Skeletal muscle tissue (tissue), 4 donors: ENCODE results near the gene MINAR1. TPM values are rescaled to one million over a fixed set of nuclear protein-coding genes. Genes with fewer than 3 reads are reported as not detected.
"Not testable (repeated sequence)": the region's sequence is repeated elsewhere in the genome, so short reads cannot be mapped to it uniquely, and the experiment has no call there.

Experiments
- H3K27ac ChIP-seq: one replicate; pipeline ENCODE4 v1.7.0; 2013; ENCODE audit warnings: mild to moderate bottlenecking, low read depth, low read length, inconsistent platforms
- H3K27me3 ChIP-seq, 3 donors: one replicate each; pipeline ENCODE4 v1.7.0; 2013; ENCODE audit warnings: low read length in 3 of 3; ENCODE audit not compliant: control insufficient read depth in 3 of 3, insufficient read depth in 3 of 3
- H3K36me3 ChIP-seq, 3 donors: one replicate each; pipeline ENCODE4 v1.7.0; 2013; ENCODE audit warnings: low read length in 3 of 3; ENCODE audit not compliant: control insufficient read depth in 3 of 3, insufficient read depth in 3 of 3
- H3K4me1 ChIP-seq, 3 donors: one replicate each; pipeline ENCODE4 v1.7.0; 2013; ENCODE audit warnings: low read length in 3 of 3, mild to moderate bottlenecking in 3 of 3; ENCODE audit not compliant: control insufficient read depth in 3 of 3, insufficient read depth in 3 of 3
- H3K4me3 ChIP-seq, 3 donors: one replicate each; pipeline ENCODE4 v1.7.0; 2013; ENCODE audit warnings: low read length in 3 of 3
- H3K9ac ChIP-seq, 3 donors: one replicate each; pipeline ENCODE4 v1.7.0; 2013; ENCODE audit warnings: low read length in 3 of 3, mild to moderate bottlenecking in 3 of 3, moderate library complexity in 2 of 3, low read depth in 1 of 3
- H3K9me3 ChIP-seq, 3 donors: one replicate each; pipeline ENCODE4 v1.7.0; 2013; ENCODE audit warnings: low read length in 3 of 3; ENCODE audit not compliant: control insufficient read depth in 3 of 3
- total RNA-seq: library from RNA; depleted of rRNA; stranded (reverse); fragments of >200 nt; gene quantifications from one replicate; pipeline ENCODE4 v1.2.3, GENCODE V29; 2014
- donor health status: Osteomylitis.

Gene MINAR1
- total RNA-seq, 1 donor from 2014 or later: 1.6 TPM

- Histone ChIP-seq H3K27ac (no peak overlapping the region), H3K4me3 (no peak overlapping the region), H3K9ac (no peak overlapping the region), H3K9me3 (no peaks in the 10 kb centered on the region), H3K27me3 (peaks cover 0 to 5% (median 5%) of the 10 kb centered on the region in 3 donors), H3K4me1 (no peaks in the 10 kb centered on the region), H3K36me3 (no peaks in the 10 kb centered on the region)
Observed at GRCh38 chr15:79406210-79406609, 25.9 kb upstream of the MINAR1 start.

DNA sequence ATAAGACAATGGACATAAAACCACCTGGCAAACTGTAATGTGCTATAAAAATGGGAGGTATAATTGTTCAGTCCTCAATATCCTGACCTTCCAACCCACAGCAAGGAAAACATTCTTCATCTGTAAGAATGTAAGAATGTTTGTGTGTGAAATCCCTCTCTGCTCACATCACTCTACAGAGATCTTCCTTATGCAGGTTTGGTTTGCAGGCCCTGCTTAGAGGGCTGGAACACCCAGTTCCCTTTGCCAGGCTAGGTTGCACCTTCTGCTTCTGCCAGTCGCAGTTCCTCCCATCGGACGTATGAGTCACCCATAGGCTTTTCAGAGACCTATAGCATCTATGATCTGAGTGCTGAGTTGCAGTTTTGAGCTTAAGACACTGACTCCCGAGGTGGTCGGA, 24.1 kb upstream of the MINAR1 start:
- Histone ChIP-seq H3K4me3 (no peak overlapping the region), H3K27ac (no peak overlapping the region), H3K4me1 (no peaks in the 10 kb centered on the region), H3K9ac (no peak overlapping the region), H3K36me3 (no peaks in the 10 kb centered on the region), H3K9me3 (no peaks in the 10 kb centered on the region), H3K27me3 (peaks cover 0 to 5% (median 5%) of the 10 kb centered on the region in 3 donors)

DNA sequence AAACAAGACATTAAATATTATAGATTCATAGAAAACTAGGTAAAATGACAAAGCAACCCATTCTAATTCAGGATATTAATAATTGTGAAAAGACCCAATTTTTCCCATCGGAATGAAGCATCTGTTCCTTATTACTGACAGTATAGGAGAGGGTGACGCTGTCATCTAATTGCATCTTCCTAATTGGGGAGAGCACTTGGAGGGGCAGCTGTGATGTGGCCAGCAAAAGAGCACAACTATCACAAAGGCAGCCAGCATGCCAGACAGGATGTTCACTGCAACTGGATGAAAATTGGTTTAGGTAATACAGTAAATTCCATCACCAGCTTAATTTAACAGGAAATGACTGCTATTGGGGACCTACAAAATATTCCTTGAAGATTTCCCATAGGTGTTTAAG, 21.9 kb upstream of the MINAR1 start:
- peaks cover 0 to 5% (median 0%) of the 10 kb centered on the region in 3 donors for H3K27me3 ChIP-seq
- no peaks in the 10 kb centered on the region for H3K4me1 ChIP-seq
- no peaks in the 10 kb centered on the region for H3K9me3 ChIP-seq
- H3K27ac ChIP-seq: no peak overlapping the region
- no peak overlapping the region for H3K4me3 ChIP-seq
- H3K36me3 ChIP-seq: no peaks in the 10 kb centered on the region
- no peak overlapping the region for H3K9ac ChIP-seq

DNA sequence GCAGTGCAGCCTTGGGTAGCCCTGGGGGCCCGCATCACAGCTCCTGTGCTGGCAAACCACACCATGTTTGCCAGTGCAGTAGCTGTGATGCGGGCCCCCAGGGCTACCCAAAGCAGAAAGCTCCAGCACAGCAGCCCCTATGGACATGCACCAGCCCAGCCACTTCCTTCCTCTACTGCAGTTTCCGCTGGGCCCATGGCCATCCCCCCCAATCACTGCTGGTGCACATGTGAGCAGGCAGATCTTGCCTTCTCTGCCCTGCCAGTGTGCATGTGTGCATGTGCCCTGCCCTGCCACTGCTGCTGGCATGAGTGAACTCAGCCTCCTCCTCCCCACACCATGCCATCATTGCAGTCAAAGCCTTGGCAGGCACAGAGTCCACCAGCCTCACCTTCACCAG, 20.1 kb upstream of the MINAR1 start:
- Histone ChIP-seq H3K4me3 (no peak overlapping the region), H3K27ac (no peak overlapping the region), H3K9me3 (no peaks in the 10 kb centered on the region), H3K36me3 (no peaks in the 10 kb centered on the region), H3K9ac (no peak overlapping the region), H3K27me3 (peaks cover 0 to 3% (median 0%) of the 10 kb centered on the region in 3 donors), H3K4me1 (no peaks in the 10 kb centered on the region)

DNA sequence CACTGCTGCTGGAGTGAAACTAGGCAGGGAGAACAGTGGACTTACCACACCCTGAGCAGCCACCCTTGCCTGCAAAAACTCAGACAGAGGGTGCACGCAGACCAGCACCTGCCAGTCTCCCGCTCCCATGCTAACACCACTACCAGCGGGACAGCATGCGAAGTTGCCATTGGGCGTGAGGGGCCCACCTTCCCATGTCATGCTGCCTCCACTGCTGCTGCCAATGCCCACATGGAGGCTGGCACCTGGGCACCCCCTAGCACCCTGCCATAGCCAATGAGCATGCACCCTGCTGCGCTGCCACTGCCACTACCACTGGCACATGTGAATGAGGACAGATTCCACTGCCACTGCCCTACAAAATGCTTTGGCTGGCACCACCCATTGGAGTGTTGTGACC, 19.7 kb upstream of the MINAR1 start:
- Histone ChIP-seq H3K4me1 (no peaks in the 10 kb centered on the region), H3K27me3 (peaks cover 0 to 2% (median 0%) of the 10 kb centered on the region in 3 donors), H3K4me3 (no peak overlapping the region), H3K9me3 (no peaks in the 10 kb centered on the region), H3K36me3 (no peaks in the 10 kb centered on the region), H3K27ac (no peak overlapping the region), H3K9ac (no peak overlapping the region)

GRCh38 chr15:79416876-79417275, 15.3 kb upstream of the MINAR1 start:
- H3K9ac ChIP-seq: no peak overlapping the region
- H3K4me3 ChIP-seq: no peak overlapping the region
- H3K27me3 ChIP-seq: peaks cover 0 to 2% (median 0%) of the 10 kb centered on the region in 3 donors
- H3K9me3 ChIP-seq: no peaks in the 10 kb centered on the region
- no peaks in the 10 kb centered on the region for H3K36me3 ChIP-seq
- no peaks in the 10 kb centered on the region for H3K4me1 ChIP-seq
- H3K27ac ChIP-seq: no peak overlapping the region

DNA sequence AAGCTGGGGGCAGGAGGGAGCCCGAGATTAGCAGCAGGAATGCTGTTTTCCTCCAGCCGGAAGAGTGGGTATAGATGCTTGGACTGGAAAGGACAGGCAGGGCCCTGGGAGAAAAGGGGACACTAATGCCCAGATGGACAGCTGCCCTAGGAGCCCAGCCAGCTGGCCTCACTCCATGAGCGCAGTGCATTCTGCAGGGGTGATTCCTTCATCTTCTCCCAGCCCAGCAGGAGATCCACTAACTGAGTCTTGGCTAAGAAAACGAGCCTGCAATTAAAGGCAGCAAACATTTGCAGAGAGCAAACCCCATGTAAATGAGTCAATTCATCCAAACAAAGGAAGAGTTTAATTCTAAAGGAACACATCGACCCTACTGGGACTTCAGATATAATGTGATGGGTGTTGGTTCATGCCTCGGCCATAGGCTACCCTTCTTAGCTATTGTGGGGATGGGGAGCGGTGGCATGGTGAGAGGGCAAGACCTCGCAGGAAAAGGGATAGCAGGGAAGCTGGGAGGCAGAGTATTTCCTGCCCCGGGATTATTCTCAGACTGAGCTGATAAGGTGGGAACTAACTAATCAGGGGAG, 13.3 kb upstream of the MINAR1 start:
- no peaks in the 10 kb centered on the region for H3K9me3 ChIP-seq
- peaks cover 0 to 2% (median 0%) of the 10 kb centered on the region in 3 donors for H3K27me3 ChIP-seq
- no peaks in the 10 kb centered on the region for H3K36me3 ChIP-seq
- H3K9ac ChIP-seq: no peak overlapping the region
- H3K4me3 ChIP-seq: no peak overlapping the region
- H3K4me1 ChIP-seq: no peaks in the 10 kb centered on the region
- no peak overlapping the region for H3K27ac ChIP-seq

DNA sequence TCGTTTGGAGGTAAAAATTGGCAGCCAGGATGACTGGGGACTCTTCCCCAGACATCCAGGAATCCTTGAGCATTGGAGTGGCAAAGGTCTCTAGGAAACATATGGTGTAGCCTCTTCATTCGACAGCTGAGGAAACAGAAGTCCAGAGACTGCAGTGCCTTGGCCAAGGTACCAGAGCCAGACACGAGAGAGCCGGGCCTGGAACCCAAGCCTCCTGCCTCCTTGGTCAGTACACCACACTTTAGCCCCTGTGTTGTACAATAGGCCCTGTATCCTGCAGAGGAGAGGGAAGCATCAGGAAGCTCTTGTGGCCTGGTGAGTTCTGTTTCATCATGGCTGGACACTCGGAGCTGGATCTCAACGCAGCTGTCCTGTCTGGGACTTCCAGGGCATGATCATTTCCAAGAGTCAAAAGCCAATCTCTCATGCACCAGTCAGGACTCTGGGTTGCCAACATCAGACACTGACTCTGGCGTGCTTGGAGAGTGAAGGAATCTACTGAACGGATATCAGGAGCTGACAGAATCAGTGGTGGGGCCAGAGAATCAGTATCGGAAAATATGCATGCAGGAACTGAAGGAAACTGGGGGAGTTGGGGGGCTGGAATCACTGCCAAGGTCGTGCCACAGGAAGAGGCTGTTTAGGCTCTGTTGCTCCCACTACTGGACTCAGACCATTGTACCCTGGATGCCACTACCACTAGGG, 6.4 kb upstream of the MINAR1 start:
- H3K4me1 ChIP-seq: no peaks in the 10 kb centered on the region

GRCh38 chr15:79426899-79427298, 5.2 kb upstream of the MINAR1 start:
- not testable (repeated sequence) for H3K4me1 ChIP-seq
- peaks cover 33 to 41% (median 37%) of the 10 kb centered on the region in 3 donors for H3K27me3 ChIP-seq

More for the DNA sequence above, 6.4 kb upstream of the MINAR1 start:
- no peaks in the 10 kb centered on the region for H3K36me3 ChIP-seq
- H3K27me3 ChIP-seq: peaks cover 23 to 30% (median 26%) of the 10 kb centered on the region in 3 donors
- H3K9me3 ChIP-seq: no peaks in the 10 kb centered on the region
- H3K4me3 ChIP-seq: no peak overlapping the region
- H3K9ac ChIP-seq: no peak overlapping the region
- no peak overlapping the region for H3K27ac ChIP-seq

DNA sequence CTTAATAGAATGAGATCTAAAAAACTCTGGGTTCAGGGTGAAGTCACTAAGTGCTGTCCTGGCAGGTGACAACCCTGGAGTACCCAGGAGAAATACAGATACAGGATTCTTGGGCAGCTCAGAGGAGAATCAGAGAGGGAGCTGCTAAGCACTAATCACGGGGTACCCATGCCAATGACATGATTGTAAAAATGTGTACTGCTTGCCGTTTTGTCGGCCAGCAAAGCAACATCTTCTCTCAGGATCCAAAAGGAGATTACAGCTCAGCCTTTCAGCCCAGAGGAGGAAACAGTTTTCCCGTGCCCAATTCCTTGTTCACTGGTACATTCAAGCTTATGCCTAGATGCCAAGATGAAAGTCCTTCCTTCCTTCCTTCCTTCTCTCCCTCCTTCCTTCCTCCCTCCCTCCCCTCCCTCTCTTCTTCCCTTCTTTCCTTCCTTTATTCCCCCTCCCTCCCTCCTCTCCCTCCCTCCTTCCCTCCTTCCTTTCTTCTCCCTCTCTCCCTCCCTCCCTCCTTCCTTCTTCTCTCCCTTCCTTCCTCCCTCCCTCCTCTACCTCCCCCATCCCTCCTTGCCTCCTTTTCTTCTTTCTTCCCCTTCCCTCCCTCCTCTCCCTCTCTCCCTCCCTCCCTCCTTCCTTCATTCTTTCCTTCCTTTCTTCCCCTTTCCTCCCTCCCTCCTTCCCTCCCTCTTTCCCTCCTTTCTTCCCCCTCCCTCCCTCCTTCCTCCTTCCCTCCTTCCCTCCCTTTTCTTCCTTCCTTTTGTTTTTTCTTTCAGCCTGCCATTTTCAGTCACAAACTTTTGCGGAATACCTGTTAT, 4.1 kb upstream of the MINAR1 start:
- Histone ChIP-seq H3K27ac (no peak overlapping the region), H3K9ac (no peak overlapping the region), H3K9me3 (no peaks in the 10 kb centered on the region), H3K4me3 (no peak overlapping the region), H3K4me1 (peaks cover 0 to 17% (median 11%) of the 10 kb centered on the region in 3 donors), H3K27me3 (peaks cover 43 to 52% (median 48%) of the 10 kb centered on the region in 3 donors), H3K36me3 (no peaks in the 10 kb centered on the region)

More at GRCh38 chr15:79426899-79427298, 5.2 kb upstream of the MINAR1 start:
- H3K4me3 ChIP-seq, H3K9ac ChIP-seq, H3K9me3 ChIP-seq, H3K27ac ChIP-seq, H3K36me3 ChIP-seq: not testable (repeated sequence)
